Activated CD8-positive, alpha-beta memory T cell treated with anti-CD3 and anti-CD28 coated beads for 1 hour (primary cell): ENCODE results near the gene TNNT1.

ENCODE experiments used
- DNase-seq, 2 donors: peaks; one replicate each; pipeline ENCODE4 v3.0.0-alpha.2; 2020; ENCODE audit warnings: low read depth in 1 of 2; ENCODE audit errors: extremely low read depth in 1 of 2

TNNT1 gene

DNA sequence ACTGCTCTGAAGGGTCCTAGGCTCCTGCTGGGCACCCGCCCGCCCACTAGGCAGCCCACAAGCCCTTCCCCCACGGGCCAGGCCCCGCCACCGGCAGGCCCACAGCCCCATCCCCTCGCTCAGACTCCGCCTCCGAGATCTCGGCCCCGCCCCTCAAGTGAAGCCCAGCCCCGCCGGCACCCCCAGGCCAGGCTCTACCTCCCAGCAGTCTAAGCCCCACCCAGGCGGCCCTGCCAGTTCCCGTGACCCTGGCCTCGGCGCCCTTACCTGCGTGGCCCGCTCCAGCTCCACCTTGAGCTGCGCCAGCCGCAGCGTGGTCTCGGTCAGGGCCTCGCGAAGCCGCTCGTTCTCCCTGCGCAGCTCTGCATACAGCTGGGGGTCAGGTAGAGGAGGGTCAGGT, 57.1 kb downstream of the TNNT1 start:
- no peak for DNase-seq

DNA sequence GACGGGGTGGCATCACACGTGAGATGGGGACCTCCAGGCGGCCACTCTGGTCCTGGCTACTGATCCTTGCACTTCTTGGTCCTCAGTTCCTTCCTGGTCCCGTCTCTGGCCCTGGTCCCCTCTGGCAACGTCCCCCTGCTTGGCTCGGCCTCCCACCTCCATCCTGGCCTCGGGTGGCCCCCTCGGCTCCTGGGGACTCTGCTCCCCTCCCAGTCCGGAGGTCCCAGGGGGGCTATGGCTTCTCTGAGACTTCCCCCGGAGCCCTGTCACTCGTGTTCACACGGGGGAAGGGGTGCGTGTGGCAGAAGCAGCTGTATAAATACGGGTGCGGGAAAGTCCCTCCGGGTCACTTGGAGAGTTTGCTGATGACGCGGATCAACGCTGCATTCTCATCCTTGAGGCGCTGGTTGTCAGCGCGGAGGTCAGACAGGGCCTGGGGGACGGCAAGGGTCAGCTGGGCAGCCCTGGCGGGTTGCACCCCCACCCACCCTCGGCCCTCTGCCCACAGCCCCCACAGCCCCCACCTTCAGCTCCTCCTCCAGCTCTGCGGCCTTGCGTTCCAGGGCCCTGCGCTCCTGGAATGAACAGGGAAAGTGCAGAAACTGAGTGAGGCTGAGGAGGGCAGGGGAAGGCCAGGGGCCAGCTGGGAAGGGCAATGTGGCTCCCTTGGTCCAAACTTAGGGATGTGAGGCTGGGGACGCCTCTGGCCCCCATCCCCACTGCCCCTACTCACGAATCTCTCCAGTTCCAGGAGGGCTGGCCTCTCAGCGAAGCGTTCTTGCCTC, 57.7 kb downstream of the TNNT1 start:
- no peak for DNase-seq

DNA sequence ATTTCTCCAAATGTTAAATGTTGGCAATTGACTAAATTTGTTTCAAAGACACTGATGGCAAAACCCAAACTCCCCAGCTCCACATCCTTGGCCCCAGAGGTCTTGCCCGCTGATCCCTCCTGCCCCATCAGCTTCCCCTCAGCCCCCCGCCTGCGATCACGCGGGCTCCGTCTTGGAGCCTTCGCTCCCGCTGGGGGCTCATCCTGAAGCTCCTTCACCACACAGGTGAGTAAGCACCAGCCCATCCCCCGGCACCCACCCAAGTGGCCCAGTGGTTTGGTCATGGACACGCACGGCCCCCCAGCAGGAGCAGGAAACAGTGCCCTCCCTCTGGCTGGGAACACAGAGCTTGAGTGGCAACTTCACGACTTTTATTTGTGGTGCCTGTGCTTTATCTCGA, 58.4 kb downstream of the TNNT1 start:
- DNase-seq, result no peak

DNA sequence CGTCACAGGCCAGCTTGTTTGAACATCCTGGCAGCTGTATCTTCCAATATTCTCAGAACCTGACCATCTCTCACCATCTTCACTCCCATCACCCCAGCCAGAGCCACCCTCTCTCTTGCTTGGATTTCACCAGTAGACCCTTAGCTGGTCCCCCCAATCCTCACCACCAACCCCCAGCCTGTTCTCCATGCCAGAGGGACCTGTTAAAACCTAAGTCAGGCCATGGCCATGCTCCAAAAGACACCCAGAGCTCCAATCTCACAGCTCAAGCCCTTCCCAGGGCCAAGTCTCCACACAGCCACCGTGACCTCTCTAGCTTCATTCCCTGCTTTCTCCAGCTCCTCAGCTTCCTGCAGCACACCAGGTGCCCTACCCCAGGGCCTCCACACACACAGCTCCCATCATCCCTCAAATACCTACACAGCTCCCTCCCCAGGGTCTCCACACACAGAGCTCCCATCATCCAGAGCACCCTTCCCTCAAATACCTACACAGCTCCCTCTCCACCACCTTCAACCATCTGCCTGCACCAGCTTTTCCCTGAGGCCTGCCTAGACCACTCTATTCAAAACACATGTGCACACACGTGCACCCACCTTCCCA, 59.6 kb downstream of the TNNT1 start:
- no peak for DNase-seq

DNA sequence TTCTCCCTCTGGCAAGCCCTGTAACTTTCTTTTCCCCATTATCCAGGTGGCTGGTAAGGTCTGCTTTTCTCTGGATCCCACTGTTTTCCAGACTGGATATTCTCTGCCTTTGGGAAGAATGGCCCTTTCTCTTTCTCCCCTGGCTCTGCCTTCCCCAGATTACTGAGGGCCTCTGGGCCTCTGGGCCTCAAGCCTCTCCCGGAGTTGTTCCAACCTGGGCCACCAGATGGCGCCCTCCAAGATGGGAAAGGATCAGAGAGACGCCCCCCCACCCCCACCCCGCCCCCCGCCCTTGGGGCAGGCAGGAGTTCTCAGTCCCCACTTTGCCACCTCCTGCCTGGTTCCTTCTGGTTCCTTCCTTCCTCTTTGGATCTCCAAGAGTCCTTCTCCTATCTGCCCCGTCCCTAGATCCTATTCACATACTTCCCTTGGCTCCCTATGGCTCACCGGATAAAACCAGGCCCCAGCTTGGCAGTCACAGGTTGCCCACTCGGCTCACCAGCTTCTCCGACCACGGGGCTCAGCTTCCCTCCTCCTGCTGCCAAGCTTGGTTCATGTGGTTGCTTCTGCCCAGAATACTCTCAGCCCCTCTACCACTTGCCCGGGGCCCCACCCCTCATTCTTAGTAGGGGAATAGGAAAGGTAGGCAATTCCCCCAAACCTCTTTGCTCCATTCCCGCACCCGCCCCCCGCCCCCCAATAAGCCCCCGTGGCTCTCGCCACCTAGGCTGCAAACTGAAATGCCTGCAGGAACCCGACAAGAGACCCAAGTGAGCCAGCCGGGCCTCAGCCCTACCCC, 60.3 kb downstream of the TNNT1 start:
- peak; percentile 34 to 69 for DNase-seq

DNA sequence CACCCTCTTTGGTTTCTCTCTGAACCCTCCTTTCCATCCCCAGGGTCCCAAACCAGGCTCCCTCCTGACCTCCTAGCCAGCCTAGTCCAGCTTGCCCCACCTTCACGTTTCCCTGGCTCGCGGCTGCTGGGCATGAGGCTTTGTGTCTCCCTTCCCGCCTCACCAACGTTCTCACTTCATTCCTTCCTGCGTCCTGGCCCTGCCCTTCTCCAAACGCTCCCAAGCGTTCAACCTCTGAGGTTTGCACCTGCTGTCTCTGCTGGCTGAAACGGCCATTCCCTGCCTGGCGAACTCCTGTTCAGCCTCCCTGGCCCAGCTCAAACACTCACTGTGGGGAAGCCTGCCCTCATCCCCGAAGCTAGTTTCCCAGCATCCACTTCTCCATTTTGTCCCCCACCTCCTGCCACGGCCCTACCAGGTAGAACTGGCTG, 61.0 kb downstream of the TNNT1 start:
- no peak for DNase-seq

DNA sequence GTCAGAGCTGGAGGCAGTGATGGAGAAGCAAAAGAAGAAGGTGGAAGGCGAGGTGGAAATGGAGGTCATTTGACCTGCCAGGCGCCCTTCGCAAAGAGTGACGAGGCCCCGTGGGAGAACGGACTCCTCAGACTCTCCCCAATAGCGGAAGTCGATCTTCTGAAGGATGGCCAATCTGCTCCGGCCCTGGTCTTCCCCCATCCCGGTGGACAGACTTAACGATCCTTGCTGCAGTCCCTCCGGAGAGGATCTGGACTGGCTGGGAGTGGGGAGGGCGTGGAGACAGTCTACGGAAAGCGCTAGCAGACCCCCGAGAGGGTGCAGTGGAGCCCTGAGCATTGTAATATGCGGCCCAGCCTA, 61.5 kb downstream of the TNNT1 start:
- DNase-seq, result no peak

DNA sequence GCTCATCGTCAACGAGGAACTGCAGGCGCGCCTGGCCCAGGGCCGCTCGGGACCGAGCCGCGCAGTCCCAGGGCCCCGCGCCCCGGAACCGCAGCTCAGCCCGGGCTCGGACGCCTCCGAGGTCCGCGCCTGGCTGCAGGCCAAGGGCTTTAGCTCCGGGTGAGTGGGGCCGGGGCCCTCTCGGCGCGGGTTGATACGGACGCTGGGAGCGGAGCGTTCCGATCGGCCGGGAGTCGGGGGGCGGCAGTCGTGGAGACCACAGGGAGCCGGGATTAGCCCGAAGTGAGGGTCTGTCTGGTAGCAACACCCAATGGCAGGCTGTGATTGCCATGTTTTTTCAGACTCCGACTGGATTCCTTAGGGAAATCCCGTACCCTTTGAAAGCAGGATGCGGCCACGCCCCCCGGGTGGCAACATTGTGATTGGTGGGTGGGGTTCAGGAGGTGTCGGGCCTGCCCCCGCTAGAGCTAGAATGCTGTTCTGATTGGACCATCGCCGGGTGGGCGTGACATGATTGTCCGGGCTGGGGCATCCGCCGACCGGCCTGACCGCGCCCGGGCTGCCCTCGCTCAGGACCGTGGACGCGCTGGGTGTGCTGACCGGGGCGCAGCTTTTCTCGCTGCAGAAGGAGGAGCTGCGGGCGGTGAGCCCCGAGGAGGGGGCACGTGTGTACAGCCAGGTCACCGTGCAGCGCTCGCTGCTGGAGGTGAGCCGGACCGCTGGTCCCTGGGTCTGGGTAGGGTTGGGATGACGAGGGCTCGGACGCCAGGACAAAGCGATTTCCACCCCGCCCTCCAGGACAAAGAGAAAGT, 62.1 kb downstream of the TNNT1 start:
- peak in 1 of 2 donors; percentile 31 for DNase-seq

DNA sequence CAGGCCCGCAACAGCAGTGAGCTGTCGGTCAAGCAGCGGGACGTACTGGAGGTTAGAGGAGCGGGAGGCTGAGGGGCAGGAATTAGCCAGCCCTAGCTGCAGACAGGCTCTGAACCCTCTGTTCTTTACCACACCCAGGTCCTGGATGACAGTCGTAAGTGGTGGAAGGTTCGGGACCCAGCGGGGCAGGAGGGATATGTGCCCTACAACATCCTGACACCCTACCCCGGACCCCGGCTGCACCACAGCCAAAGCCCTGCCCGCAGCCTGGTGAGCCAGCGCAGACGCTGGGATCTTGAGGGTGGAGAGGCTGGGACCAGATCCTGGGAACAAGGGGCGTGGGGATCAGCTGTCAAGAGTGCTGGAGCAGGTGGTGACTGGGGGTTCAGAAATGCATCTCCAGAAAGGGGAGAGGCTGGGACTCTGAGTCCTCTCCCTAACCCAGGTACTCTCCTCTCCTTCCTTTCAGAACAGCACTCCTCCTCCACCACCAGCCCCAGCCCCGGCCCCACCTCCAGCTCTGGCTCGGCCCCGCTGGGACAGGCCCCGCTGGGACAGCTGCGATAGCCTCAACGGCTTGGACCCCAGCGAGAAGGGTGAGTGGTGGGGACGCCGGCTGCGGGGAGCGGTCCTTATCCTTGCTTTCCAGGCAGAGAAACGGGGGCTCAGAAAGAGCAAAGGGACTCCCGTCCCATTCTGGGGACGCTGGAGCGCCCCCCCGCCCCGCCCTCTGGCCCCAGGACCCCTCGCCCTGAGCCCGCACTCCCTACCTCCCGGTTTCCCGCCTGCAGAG, 62.9 kb downstream of the TNNT1 start:
- DNase-seq, result no peak

DNA sequence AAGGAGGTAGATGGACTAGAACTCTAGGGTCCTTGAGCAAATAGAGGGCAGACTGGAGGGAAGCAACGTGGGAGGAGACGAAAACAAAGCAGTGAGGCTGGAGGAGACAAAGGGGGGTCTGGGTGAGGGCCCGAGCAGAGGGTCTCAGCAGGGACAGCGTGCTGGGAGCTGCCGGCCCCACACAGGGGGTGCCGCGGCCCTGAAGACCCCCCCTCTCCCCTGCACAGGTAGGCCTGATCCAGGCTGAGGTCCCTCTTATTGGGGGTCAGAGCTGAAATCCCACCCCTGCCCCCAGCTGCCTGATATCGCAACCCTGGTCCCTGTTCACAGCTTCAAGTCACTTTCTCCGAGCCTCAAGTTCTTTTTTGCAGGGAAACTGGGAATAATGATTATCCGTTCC, 64.6 kb downstream of the TNNT1 start:
- DNase-seq, result no peak

DNA sequence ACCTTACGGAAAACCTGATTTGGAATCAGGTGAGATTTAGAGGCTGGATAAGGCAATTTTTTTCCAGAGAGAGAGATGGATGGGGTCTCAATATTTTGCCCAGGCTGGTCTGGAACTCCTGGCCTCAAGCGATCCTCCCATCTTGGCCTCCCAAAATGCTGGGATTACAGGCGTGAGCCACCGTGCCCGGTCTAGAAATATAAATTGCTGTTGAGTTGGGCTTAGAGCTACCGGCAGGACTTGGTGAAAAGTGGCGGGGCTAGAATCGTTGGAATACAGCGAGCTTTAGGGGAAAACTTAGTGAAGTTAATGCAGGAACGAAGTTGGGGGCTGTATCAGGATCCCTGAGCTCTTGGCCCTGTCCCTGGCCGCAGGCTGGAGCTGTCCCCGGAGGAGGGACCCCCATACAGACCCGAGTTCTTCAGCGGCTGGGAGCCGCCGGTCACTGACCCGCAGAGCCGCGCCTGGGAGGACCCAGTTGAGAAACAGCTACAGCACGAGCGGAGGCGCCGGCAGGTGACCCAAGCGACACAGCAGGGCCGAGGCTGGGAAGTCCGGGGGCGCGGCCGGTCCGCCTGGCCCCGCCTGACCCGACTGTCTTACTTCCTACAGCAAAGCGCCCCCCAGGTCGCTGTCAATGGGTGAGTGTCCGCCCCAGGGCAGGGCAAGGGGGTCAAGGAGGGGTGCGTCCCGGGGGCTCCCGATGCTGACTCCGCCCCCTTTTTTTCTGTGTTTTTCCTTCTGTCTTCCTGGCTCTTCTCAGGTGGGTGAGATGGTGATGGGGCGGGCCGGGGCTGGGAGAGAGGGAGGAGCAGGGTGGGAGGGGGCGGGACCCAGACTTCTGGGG, 65.8 kb downstream of the TNNT1 start:
- DNase-seq, result no peak
